B cell (primary cell): ENCODE results near the gene UBQLN4.

ENCODE experiments used
- CTCF ChIP-seq: fragments of 200-600 bp; IDR thresholded peaks from one replicate; pipeline ENCODE4 v1.8.0; 2022; ENCODE audit warnings: antibody characterized with exemption, mild to moderate bottlenecking
- EZH2 ChIP-seq: IDR thresholded peaks from 2 replicates; pipeline ENCODE4 v1.6.1; 2012; ENCODE audit warnings: borderline replicate concordance, low read depth, mild to moderate bottlenecking, moderate library complexity, low read length; ENCODE audit not compliant: insufficient read depth, poor library complexity, severe bottlenecking

DNA sequence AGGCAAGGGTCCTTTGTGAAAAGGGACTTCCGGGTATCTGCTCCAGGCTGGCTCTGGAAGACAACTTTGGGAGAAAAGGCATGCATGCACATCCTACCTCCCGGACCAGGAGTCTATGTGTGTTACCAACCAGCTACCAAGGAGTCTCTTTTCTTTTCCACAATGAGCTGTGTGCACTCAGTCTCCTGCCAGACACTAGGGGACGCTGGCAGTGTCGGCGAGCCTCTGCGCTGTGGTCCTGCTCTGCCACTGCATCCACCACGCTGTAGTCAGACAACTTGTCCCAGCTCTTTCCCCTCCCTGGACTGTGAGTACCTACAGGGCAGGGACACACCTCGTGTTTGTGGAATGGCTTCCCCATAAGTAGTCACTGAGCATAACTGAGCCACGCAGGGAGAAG, 27.7 kb downstream of the UBQLN4 start:
- TF ChIP-seq CTCF (peak; percentile 45), EZH2 (no peak)
